KMS-11 (cell line): ENCODE measurements around the gene TBXAS1.

Source experiments
- H2AFZ ChIP-seq: fragments of 200-600 bp; sonication (generic); 2 replicates; pipeline ENCODE4 v1.6.1; 2016; ENCODE audit warnings: antibody characterized with exemption, mixed run types, low read depth
- H3K27ac ChIP-seq: fragments of 200-600 bp; sonication (generic); 2 replicates; pipeline ENCODE4 v1.6.1; 2016; ENCODE audit warnings: mild to moderate bottlenecking, mixed run types
- H3K27me3 ChIP-seq: fragments of 200-600 bp; sonication (generic); 2 replicates; pipeline ENCODE4 v1.6.1; 2017; ENCODE audit warnings: mild to moderate bottlenecking, low read depth, mixed run types, moderate library complexity; ENCODE audit not compliant: insufficient read depth
- H3K36me3 ChIP-seq: fragments of 200-600 bp; sonication (generic); 2 replicates; pipeline ENCODE4 v1.6.1; 2017; ENCODE audit warnings: mild to moderate bottlenecking, mixed run types; ENCODE audit not compliant: insufficient read depth
- H3K4me1 ChIP-seq: fragments of 200-600 bp; sonication (generic); 2 replicates; pipeline ENCODE4 v1.6.1; 2016; ENCODE audit warnings: mild to moderate bottlenecking, low read depth, mixed run types; ENCODE audit not compliant: poor library complexity, severe bottlenecking
- H3K4me2 ChIP-seq: fragments of 200-600 bp; sonication (generic); 2 replicates; pipeline ENCODE4 v1.7.0; 2016; ENCODE audit warnings: mild to moderate bottlenecking, mixed run types
- H3K4me3 ChIP-seq: fragments of 200-600 bp; sonication (generic); IDR thresholded peaks from 2 replicates; pipeline ENCODE4 v1.6.1; 2017; ENCODE audit warnings: low read depth, low read length, mixed read lengths; ENCODE audit not compliant: insufficient read depth
- H3K79me2 ChIP-seq: fragments of 200-600 bp; sonication (generic); 2 replicates; pipeline ENCODE4 v1.6.1; 2016; ENCODE audit warnings: low read depth, mixed run types; ENCODE audit not compliant: insufficient read depth
- H3K9ac ChIP-seq: fragments of 200-600 bp; sonication (generic); 2 replicates; pipeline ENCODE4 v1.6.1; 2016; ENCODE audit warnings: mild to moderate bottlenecking, mixed run types
- H4K20me1 ChIP-seq: fragments of 200-600 bp; sonication (generic); 2 replicates; pipeline ENCODE4 v1.6.1; 2016; ENCODE audit warnings: mild to moderate bottlenecking, mixed run types; ENCODE audit not compliant: insufficient read depth
- CTCF ChIP-seq: fragments of 200-600 bp; sonication (generic); conservative IDR thresholded peaks from 2 replicates; pipeline ENCODE4 v1.6.1; 2017; ENCODE audit warnings: low read depth, mild to moderate bottlenecking, antibody characterized with exemption, low read length, moderate library complexity, mixed read lengths

Gene TBXAS1

GRCh38 chr7:139995017-139995915 is 166.2 kb downstream of the TBXAS1 start:
- Histone ChIP-seq H3K27ac (no peak overlapping the region), H3K79me2 (no peaks in the 10 kb centered on the region), H3K36me3 (no peaks in the 10 kb centered on the region), H3K27me3 (no peaks in the 10 kb centered on the region), H4K20me1 (no peaks in the 10 kb centered on the region), H3K4me2 (no peak overlapping the region), H3K9ac (no peak overlapping the region), H3K4me3 (no peak overlapping the region), H3K4me1 (no peaks in the 10 kb centered on the region), H2AFZ (no peak overlapping the region)
- TF ChIP-seq CTCF: no peak

- Histone ChIP-seq H3K4me2 (no peak overlapping the region), H3K27ac (no peak overlapping the region), H3K27me3 (no peaks in the 10 kb centered on the region), H2AFZ (no peak overlapping the region), H3K79me2 (no peaks in the 10 kb centered on the region), H4K20me1 (no peaks in the 10 kb centered on the region), H3K9ac (no peak overlapping the region), H3K36me3 (no peaks in the 10 kb centered on the region), H3K4me1 (peaks cover 1% of the 10 kb centered on the region), H3K4me3 (no peak overlapping the region)
- TF ChIP-seq CTCF: no peak
Observed at GRCh38 chr7:139998572-139998971, 169.5 kb downstream of the TBXAS1 start.

GRCh38 chr7:139999516-139999915 is 170.5 kb downstream of the TBXAS1 start:
- no peak for TF ChIP-seq CTCF
- H2AFZ ChIP-seq: no peak overlapping the region

GRCh38 chr7:140000666-140001268 is 171.7 kb downstream of the TBXAS1 start:
- Histone ChIP-seq H2AFZ (no peak overlapping the region), H3K9ac (no peak overlapping the region), H3K27me3 (no peaks in the 10 kb centered on the region), H3K36me3 (no peaks in the 10 kb centered on the region), H3K27ac (no peak overlapping the region), H3K4me2 (no peak overlapping the region), H3K4me1 (peaks cover 8% of the 10 kb centered on the region), H4K20me1 (no peaks in the 10 kb centered on the region), H3K4me3 (no peak overlapping the region), H3K79me2 (no peaks in the 10 kb centered on the region)
- no peak for TF ChIP-seq CTCF

More at GRCh38 chr7:139999516-139999915, 170.5 kb downstream of the TBXAS1 start:
- no peaks in the 10 kb centered on the region for H3K27me3 ChIP-seq
- H3K4me1 ChIP-seq: peaks cover 8% of the 10 kb centered on the region
- no peak overlapping the region for H3K4me3 ChIP-seq
- H3K36me3 ChIP-seq: no peaks in the 10 kb centered on the region
- H3K4me2 ChIP-seq: no peak overlapping the region
- no peak overlapping the region for H3K27ac ChIP-seq
- no peak overlapping the region for H3K9ac ChIP-seq
- H4K20me1 ChIP-seq: no peaks in the 10 kb centered on the region
- H3K79me2 ChIP-seq: no peaks in the 10 kb centered on the region
